Thymus (tissue), 11 donors: Measurements from ENCODE around the gene PTPN7. TPM values are rescaled to one million over a fixed set of nuclear protein-coding genes. Genes with fewer than 3 reads are reported as not detected.
A peak's percentile ranks its signal among the peaks of the same experiment; 100 is the strongest.

ENCODE experiments used
- DNase-seq, 9 donors: peaks; one replicate each; pipeline ENCODE4 v3.0.0-alpha.2; 2013; ENCODE audit warnings: low spot score in 9 of 9, low read depth in 6 of 9, missing footprints in 1 of 9
- H3K27ac ChIP-seq, 2 donors: one replicate each; pipeline ENCODE4 v1.5.1; 2013; ENCODE audit warnings: control low read depth in 1 of 2, low read depth in 1 of 2, low read length in 1 of 2, mild to moderate bottlenecking in 1 of 2, moderate library complexity in 1 of 2
- H3K27me3 ChIP-seq, 2 donors: one replicate each; pipeline ENCODE4 v1.5.1; 2013; ENCODE audit warnings: low read length in 1 of 2; ENCODE audit not compliant: control insufficient read depth in 2 of 2, insufficient read depth in 1 of 2
- H3K36me3 ChIP-seq, 2 donors: one replicate each; pipeline ENCODE4 v1.5.1; 2013; ENCODE audit warnings: low read length in 1 of 2, mild to moderate bottlenecking in 1 of 2, moderate library complexity in 1 of 2; ENCODE audit not compliant: control insufficient read depth in 2 of 2, insufficient read depth in 2 of 2
- H3K4me1 ChIP-seq, 2 donors: one replicate each; pipeline ENCODE4 v1.5.1; 2013; ENCODE audit warnings: low read length in 2 of 2; ENCODE audit not compliant: control insufficient read depth in 2 of 2, insufficient read depth in 2 of 2
- H3K4me3 ChIP-seq, 2 donors: one replicate each; pipeline ENCODE4 v1.5.1; 2013; ENCODE audit warnings: low read length in 2 of 2, control low read depth in 1 of 2, mild to moderate bottlenecking in 1 of 2
- H3K9me3 ChIP-seq, 2 donors: one replicate each; pipeline ENCODE4 v1.5.1; 2013; ENCODE audit warnings: low read length in 1 of 2, mild to moderate bottlenecking in 1 of 2; ENCODE audit not compliant: control insufficient read depth in 2 of 2, insufficient read depth in 1 of 2
- WGBS: extraction: QIAGEN DNeasy Blood & Tissue Kit; methylation state at CpG from one replicate; pipeline ENCODE4 v1.1.7; 2013; 5-methylcytosine and 5-hydroxymethylcytosine counted together
- polyA plus RNA-seq: library from polyadenylated mRNA; stranded (reverse); fragments of 200-250 nt; gene quantifications from one replicate; pipeline ENCODE4 v1.2.3, GENCODE V29; 2013
- total RNA-seq: library from RNA; stranded (reverse); fragments of 120-200 nt; gene quantifications from one replicate; pipeline ENCODE4 v1.2.4, GENCODE V29; 2013
- donor health status: healthy.

Gene PTPN7
- total and polyA plus RNA-seq, 2 donors: 75.2 to 114 TPM

- no peaks in the 10 kb centered on the region for H3K36me3 ChIP-seq
- no peak overlapping the region for H3K4me3 ChIP-seq
- H3K27ac ChIP-seq: no peak overlapping the region
- WGBS: 98% methylated on average over 7 of the region's 7 CpGs
- peaks cover 0 to 20% of the 10 kb centered on the region in 2 donors for H3K27me3 ChIP-seq
- H3K4me1 ChIP-seq: peaks cover 13 to 31% of the 10 kb centered on the region in 2 donors
- DNase-seq: no peak
- H3K9me3 ChIP-seq: no peaks in the 10 kb centered on the region
Observed at GRCh38 chr1:202202500-202203168, 42.2 kb upstream of the PTPN7 start.

- Histone ChIP-seq H3K36me3 (no peaks in the 10 kb centered on the region), H3K27me3 (peaks cover 0 to 17% of the 10 kb centered on the region in 2 donors), H3K27ac (no peak overlapping the region), H3K4me3 (no peak overlapping the region), H3K9me3 (no peaks in the 10 kb centered on the region), H3K4me1 (peaks cover 13 to 31% of the 10 kb centered on the region in 2 donors)
- no peak for DNase-seq
- WGBS: 68% methylated on average over 4 of the region's 4 CpGs
Observed at GRCh38 chr1:202201971-202202370, 41.6 kb upstream of the PTPN7 start.

GRCh38 chr1:202201266-202201665 is 40.9 kb upstream of the PTPN7 start:
- DNase-seq: no peak
- H3K4me3 ChIP-seq: no peak overlapping the region
- WGBS: 67% methylated on average over 3 of the region's 3 CpGs
- H3K27ac ChIP-seq: no peak overlapping the region
- H3K4me1 ChIP-seq: peaks cover 13 to 31% of the 10 kb centered on the region in 2 donors
- H3K27me3 ChIP-seq: peaks cover 0 to 24% of the 10 kb centered on the region in 2 donors
- H3K9me3 ChIP-seq: no peaks in the 10 kb centered on the region
- no peaks in the 10 kb centered on the region for H3K36me3 ChIP-seq

DNA sequence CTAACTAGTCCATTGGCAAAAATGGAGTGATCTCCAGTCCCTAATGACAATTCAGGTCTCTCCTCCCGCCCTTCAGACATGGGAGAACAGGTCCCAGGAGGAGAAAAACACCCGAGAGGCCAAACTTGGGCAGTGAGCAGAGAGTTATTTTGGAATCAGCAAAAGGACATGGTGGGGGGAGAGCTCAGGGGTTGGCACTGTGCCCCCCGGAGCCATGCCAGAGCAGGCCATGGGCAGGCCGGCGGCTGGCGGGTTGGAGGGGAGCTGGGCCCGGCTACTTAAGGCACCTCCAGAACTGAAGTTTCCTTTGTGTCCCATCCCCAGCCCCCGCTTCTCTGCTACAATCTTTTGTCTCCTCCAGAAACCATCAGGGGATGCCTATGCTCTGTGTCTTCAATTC is 40.3 kb upstream of the PTPN7 start:
- Histone ChIP-seq H3K4me3 (no peak overlapping the region), H3K9me3 (no peaks in the 10 kb centered on the region), H3K27me3 (peaks cover 0 to 28% of the 10 kb centered on the region in 2 donors), H3K36me3 (no peaks in the 10 kb centered on the region), H3K27ac (no peak overlapping the region), H3K4me1 (peaks cover 13 to 31% of the 10 kb centered on the region in 2 donors)
- WGBS: 99% methylated on average over 8 of the region's 8 CpGs
- no peak for DNase-seq

DNA sequence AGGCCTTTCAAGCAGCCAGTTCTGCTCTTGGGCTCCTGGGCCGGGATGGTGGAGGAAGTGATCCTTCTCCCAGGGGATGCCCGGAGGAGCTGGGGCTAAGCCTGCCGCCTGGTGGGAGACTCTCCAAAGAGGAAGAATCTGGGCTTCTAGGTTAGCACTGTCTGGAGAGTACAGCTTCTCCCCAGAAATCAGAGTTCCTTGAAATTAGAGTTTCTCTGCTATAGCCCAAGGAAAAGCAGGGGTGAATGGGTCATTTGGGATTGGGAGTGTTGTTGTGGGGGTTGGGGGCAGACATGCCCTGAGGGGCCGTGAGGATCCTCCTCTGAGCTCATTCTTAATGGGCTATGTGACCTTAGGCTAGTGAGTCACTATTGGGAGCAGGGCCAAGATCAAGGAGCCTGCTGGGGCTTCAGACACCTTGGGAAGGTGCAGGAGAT is 39.7 kb upstream of the PTPN7 start:
- Histone ChIP-seq H3K27me3 (peaks cover 3 to 33% of the 10 kb centered on the region in 2 donors), H3K4me1 (peaks cover 13 to 31% of the 10 kb centered on the region in 2 donors), H3K9me3 (no peaks in the 10 kb centered on the region), H3K36me3 (no peaks in the 10 kb centered on the region), H3K27ac (no peak overlapping the region), H3K4me3 (no peak overlapping the region)
- DNase-seq: no peak
- 96% methylated on average over 4 of the region's 4 CpGs for WGBS

GRCh38 chr1:202199040-202199889 is 38.9 kb upstream of the PTPN7 start:
- Histone ChIP-seq H3K27me3 (peaks cover 10 to 42% of the 10 kb centered on the region in 2 donors), H3K9me3 (no peaks in the 10 kb centered on the region), H3K36me3 (no peaks in the 10 kb centered on the region), H3K4me3 (no peak overlapping the region), H3K4me1 (peaks cover 13 to 31% of the 10 kb centered on the region in 2 donors), H3K27ac (no peak overlapping the region)
- 11% methylated on average over 16 of the region's 16 CpGs for WGBS
- DNase-seq: no peak

DNA sequence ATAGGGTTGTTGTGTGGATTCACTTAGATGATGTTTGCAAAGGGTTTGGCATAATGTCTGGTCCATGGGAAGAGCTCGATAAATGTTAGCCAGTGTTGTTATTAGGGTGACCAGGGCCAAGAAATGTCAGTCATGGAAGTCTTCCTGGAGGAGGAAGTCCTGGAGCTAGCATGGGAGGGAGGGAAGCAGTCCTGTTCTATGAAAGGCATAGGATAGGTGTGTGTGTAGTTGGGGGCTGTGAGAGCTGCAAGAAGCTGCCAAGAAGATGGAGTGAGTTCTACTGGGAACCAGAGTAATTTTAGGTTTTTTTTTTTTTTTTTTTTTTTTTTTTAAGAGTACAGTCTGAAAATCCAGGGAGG is 37.9 kb upstream of the PTPN7 start:
- 100% methylated on average over 1 of the region's 1 CpG for WGBS
- Histone ChIP-seq H3K27me3 (peaks cover 18 to 50% of the 10 kb centered on the region in 2 donors), H3K9me3 (no peaks in the 10 kb centered on the region), H3K27ac (peak overlapping the region in 1 of 2 donors; percentile 20), H3K36me3 (no peaks in the 10 kb centered on the region), H3K4me1 (peaks cover 13 to 33% of the 10 kb centered on the region in 2 donors), H3K4me3 (no peak overlapping the region)
- DNase-seq: no peak

DNA sequence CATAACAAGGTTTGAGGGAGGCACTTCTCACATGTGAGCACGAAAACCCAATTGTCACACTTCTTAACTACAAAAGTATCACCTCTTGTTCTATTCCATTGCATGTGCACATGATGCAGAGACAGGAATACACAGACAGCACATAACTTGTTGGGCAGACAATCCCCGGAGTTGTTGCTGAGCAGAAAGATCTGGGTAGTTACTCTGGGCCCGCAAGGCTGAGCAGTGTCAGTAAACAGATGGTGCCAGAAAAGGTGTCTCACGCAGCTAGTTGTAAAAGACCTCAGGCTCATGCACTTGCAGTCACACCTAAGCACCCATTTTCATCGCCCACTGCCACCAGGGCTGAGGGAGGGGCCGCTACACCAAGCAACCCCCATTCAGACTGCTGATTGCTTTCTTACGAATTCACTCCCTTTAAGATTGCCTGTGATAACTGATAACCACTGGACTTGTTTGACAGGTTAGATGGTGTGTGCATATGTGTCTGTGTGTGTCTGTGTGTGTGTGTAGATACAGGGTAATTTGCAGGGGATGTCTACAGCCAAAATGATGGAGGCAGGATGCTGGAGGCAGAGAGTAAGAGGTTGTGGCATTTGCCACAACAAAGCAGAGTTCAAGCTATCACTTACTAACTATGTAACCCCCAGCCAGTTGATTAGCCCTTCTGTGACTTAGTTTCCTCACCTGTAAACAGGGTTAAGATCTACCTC is 37.4 kb upstream of the PTPN7 start:
- peaks cover 23 to 55% of the 10 kb centered on the region in 2 donors for H3K27me3 ChIP-seq
- 94% methylated on average over 7 of the region's 7 CpGs for WGBS
- no peak overlapping the region for H3K27ac ChIP-seq
- no peak for DNase-seq
- no peaks in the 10 kb centered on the region for H3K9me3 ChIP-seq
- H3K36me3 ChIP-seq: no peaks in the 10 kb centered on the region
- peaks cover 13 to 37% of the 10 kb centered on the region in 2 donors for H3K4me1 ChIP-seq
- no peak overlapping the region for H3K4me3 ChIP-seq

DNA sequence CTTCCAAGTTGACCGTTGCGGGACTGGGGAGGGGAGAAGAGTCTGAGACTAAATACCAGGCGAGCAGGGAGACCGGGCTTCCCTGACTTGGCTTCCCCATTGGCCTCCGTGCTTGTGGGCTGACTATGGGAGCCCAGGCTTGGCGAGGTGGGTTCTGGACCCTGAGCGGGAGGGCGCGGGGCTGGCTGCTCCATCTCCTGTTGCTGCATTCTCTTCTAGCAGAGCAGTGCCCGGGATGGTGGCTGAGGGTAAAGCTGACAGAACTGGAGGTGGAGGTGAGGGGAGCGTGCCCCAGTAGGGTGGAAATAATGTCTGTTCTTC is 33.9 kb upstream of the PTPN7 start:
- Histone ChIP-seq H3K4me1 (peaks cover 7 to 21% of the 10 kb centered on the region in 2 donors), H3K36me3 (no peaks in the 10 kb centered on the region), H3K4me3 (no peak overlapping the region), H3K9me3 (peaks cover 0 to under 1% of the 10 kb centered on the region in 2 donors), H3K27me3 (peaks cover 23 to 59% of the 10 kb centered on the region in 2 donors), H3K27ac (no peak overlapping the region)
- WGBS: 68% methylated on average over 11 of the region's 11 CpGs
- DNase-seq: no peak
